Measurements from ENCODE around the gene CYP20A1.

- TF ChIP-seq POLR2A (IDR thresholded peaks at IDR 0.05), result no peak
- no peak for TF ChIP-seq CTCF (IDR thresholded peaks at IDR 0.05)
Measured at GRCh38 chr2:203282101-203282500, 43.3 kb downstream of the CYP20A1 start.

Measured in uterus (tissue), 2 donors.